Omental fat pad (tissue), 4 donors: ENCODE data around the gene HMGB1. TPM values are rescaled to one million over a fixed set of nuclear protein-coding genes. Genes with fewer than 3 reads are reported as not detected.

ENCODE experiments used
- ATAC-seq: fragments of 150-250 bp; one replicate; pipeline ENCODE4 v1.9.1; 2016; ENCODE audit warnings: mild to moderate bottlenecking, moderate library complexity; ENCODE audit not compliant: low FRiP score
- DNase-seq: peaks from one replicate; pipeline ENCODE4 v3.0.0-alpha.2; 2019; ENCODE audit warnings: low spot score
- CTCF ChIP-seq, 3 donors: fragments of 450-650 bp; IDR thresholded peaks; one replicate each; pipeline ENCODE4 v1.5.1; 2016 to 2017; ENCODE audit warnings: antibody characterized with exemption in 3 of 3, mild to moderate bottlenecking in 3 of 3, moderate library complexity in 2 of 3
- total RNA-seq, 4 donors: library from RNA; depleted of rRNA; stranded (reverse); fragments of >200 nt; gene quantifications; one replicate each; pipeline ENCODE4 v1.1.0, GENCODE V29; 2016

Gene HMGB1
- total RNA-seq: 100 to 1,000 TPM; 209 to 262 (median 236) TPM

DNA sequence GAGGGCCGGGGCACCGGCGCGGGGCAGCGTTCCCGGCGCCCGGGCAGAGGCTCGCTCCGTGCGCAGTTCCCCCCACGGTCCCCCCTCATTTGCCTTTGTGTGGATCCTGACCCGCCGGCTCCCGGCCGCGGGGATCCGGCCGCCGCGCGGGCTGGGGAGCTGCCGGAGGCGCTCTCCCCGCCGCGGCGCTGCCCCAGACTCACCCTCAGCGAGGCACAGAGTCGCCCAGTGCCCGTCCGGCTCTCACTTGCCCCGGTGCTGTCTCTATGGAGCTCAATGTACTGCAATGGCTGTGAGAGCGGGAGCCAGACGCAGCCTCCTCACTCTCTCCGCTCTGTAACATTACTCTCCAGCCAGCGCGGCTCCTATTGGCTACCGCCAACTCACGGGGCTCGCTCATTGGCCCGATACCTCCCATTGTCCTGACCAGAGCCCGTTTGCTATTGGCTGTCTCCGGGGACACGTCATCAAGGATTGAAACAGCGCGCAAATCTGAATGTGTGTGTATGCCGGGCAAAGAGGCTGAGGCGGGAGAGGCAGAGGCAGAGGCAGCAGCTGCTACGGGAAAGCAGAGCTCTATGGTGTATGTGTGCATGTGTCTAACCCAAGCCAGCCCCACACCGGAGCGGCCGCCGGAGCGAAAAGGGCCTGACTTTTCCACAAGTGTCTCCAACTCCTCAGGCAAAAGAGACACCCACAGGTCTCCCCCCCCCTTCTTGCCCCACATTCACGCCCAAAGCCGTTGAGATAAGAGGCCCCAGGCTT, at the start of gene HMGB1:
TSS of gene HMGB1 (minus strand) at position 344 of the 765 bp plus-strand sequence. CDS start 2,256 bp downstream, outside the sequence.
- ATAC-seq: peak; percentile 97
- no peak for TF ChIP-seq CTCF (IDR thresholded peaks at IDR 0.05)
- peak; percentile 96 for DNase-seq

- ATAC-seq (no peak), DNase-seq (no peak)
- no peak for TF ChIP-seq CTCF (IDR thresholded peaks at IDR 0.05)
Measured at GRCh38 chr13:30510811-30511371, 45.2 kb upstream of the HMGB1 start.

DNA sequence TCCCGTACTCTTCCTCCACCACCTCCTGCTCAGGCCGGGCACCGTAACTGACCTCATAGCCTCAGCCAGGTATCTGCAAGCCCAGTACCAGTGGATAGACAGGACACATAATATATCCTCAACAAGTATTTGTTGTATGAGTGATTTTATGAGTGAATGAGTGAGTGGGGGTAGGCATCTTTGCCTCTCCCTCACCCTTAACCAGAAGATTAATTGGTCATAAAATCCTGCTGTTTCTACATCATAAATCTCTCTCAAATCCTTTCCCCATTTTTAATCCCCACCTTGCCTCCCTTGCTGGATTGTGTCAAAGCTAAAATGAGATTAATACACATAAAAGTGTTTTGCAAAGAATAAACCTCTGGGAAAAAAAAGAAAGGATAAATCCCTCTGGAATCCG, 44.4 kb upstream of the HMGB1 start:
- DNase-seq (no peak), ATAC-seq (no peak)
- no peak for TF ChIP-seq CTCF (IDR thresholded peaks at IDR 0.05)

- no peak for TF ChIP-seq CTCF (IDR thresholded peaks at IDR 0.05)
- DNase-seq (no peak), ATAC-seq (no peak)
Measured at GRCh38 chr13:30509254-30510050, 43.7 kb upstream of the HMGB1 start.

DNA sequence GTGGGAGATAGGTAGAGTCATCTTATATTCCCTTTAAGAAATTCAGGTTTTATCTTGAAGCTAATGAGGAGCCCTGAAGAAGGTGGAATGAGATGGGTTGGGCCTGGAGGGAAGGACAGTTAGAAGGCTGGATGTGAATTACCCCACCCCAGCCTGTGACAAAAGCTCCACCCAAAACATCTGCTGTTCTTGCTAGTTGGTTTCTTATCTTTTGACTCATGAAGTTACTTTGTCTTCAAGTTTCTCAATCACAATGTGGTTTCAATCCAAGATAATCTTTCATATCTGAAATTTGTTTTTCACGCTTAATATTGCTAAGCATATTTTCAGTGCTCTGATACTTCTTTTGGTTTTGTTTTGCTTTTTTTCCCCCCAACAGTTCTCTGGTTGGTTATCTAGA, 38.3 kb upstream of the HMGB1 start:
- TF ChIP-seq CTCF (IDR thresholded peaks at IDR 0.05): no peak
- DNase-seq (no peak), ATAC-seq (no peak)

DNA sequence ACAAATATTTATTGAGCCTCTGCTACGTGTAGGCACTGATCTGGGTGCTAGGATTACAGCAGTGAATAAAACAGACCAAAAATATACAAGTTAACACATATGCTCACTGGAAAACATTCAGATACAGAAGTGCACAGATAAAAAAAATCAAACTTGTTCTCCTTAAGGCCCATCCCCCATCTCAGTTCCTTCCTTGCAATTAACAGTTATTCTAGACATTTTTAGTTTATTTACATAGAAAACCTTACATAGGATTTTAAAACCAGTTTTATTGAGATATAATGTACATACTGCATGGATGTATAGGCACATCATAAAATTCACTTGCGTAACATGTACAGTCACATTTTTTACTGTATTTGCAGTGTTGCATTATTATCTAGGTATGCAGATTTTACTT, 36.5 kb upstream of the HMGB1 start:
- ATAC-seq: no peak
- no peak for TF ChIP-seq CTCF (IDR thresholded peaks at IDR 0.05)
- DNase-seq: no peak
